HepG2 (cell line): ENCODE results near the gene HOXA9. TPM values are rescaled to one million over a fixed set of nuclear protein-coding genes. Genes with fewer than 3 reads are reported as not detected.

Source experiments
- ERF ChIP-seq: IDR thresholded peaks from 2 replicates; pipeline ENCODE4 v1.6.1; 2018; ENCODE audit warnings: missing biosample characterization, missing genetic modification reagents
- HNRNPUL1 ChIP-seq: fragments of 200-400 bp; formaldehyde crosslinking; IDR thresholded peaks from 2 replicates; pipeline ENCODE4 v1.6.1; 2017; ENCODE audit warnings: low read depth, mild to moderate bottlenecking, low read length, moderate library complexity
- KDM2A ChIP-seq: sonication (generic); formaldehyde crosslinking; IDR thresholded peaks from 2 replicates; pipeline ENCODE4 v1.4.0; 2020; ENCODE audit warnings: low read depth, missing genetic modification reagents, borderline replicate concordance
- KMT2A ChIP-seq: sonication (generic); formaldehyde crosslinking; IDR thresholded peaks from 2 replicates; pipeline ENCODE4 v1.4.0; 2020; ENCODE audit warnings: missing genetic modification reagents
- KMT2B ChIP-seq: IDR thresholded peaks from 2 replicates; pipeline ENCODE4 v1.6.1; 2016; ENCODE audit warnings: missing genetic modification reagents, missing compliant biosample characterization
- NRL ChIP-seq: sonication (generic); formaldehyde crosslinking; IDR thresholded peaks from 2 replicates; pipeline ENCODE4 v1.5.0; 2020; ENCODE audit warnings: missing genetic modification reagents, mild to moderate bottlenecking, moderate library complexity, borderline replicate concordance
- PHF21A ChIP-seq: sonication (generic); formaldehyde crosslinking; IDR thresholded peaks from 2 replicates; pipeline ENCODE4 v1.5.0; 2020; ENCODE audit warnings: mild to moderate bottlenecking, missing genetic modification reagents
- PRPF4 ChIP-seq: fragments of 200-400 bp; formaldehyde crosslinking; IDR thresholded peaks from 2 replicates; pipeline ENCODE4 v1.6.1; 2016; ENCODE audit warnings: low read length, low read depth; ENCODE audit not compliant: poor library complexity, severe bottlenecking
- ZFP36L2 ChIP-seq: sonication (generic); formaldehyde crosslinking; IDR thresholded peaks from 2 replicates; pipeline ENCODE4 v1.4.0; 2020; ENCODE audit warnings: missing genetic modification reagents
- ZNF282 ChIP-seq: fragments of 450-650 bp; IDR thresholded peaks from 2 replicates; pipeline ENCODE4 v1.6.1; 2018; ENCODE audit not compliant: partially characterized antibody
- ZNF44 ChIP-seq: sonication (generic); formaldehyde crosslinking; IDR thresholded peaks from 2 replicates; pipeline ENCODE4 v1.5.1; 2020; ENCODE audit warnings: mild to moderate bottlenecking, missing genetic modification reagents
- ZNF557 ChIP-seq: sonication (generic); formaldehyde crosslinking; IDR thresholded peaks from 2 replicates; pipeline ENCODE4 v1.4.0; 2020; ENCODE audit warnings: missing genetic modification reagents
- ZNF766 ChIP-seq: sonication (generic); formaldehyde crosslinking; IDR thresholded peaks from 2 replicates; pipeline ENCODE4 v1.5.0; 2020; ENCODE audit warnings: missing genetic modification reagents, borderline replicate concordance
- ZNF878 ChIP-seq: sonication (generic); formaldehyde crosslinking; IDR thresholded peaks from 2 replicates; pipeline ENCODE4 v1.8.1; 2023; ENCODE audit warnings: mild to moderate bottlenecking, missing genetic modification reagents, moderate library complexity
- polyA plus RNA-seq, 8 experiments: library from polyadenylated mRNA; depleted of rRNA in 3 of 8; stranded (reverse) in 7 of 8; unstranded in 1 of 8; fragments of >200 nt; fragmentation: Illumina TruSeq in 4 of 8; extraction: Trizol in 4 of 8; gene quantifications; 2 replicates each; pipeline versions ENCODE4 v1.2.1 to v1.2.3, GENCODE V29; 2011 to 2016; ENCODE audit warnings: low read depth in 4 of 8, missing spikeins in 1 of 8, mixed read lengths in 1 of 8; ENCODE audit not compliant: insufficient read depth in 1 of 8
- total RNA-seq, 5 experiments: library from RNA; depleted of rRNA; stranded (reverse); fragments of >200 nt; fragmentation: Illumina TruSeq; extraction: Trizol; gene quantifications; 2 replicates each; pipeline ENCODE4 v1.2.3, GENCODE V29; 2016; ENCODE audit warnings: low read depth in 1 of 5
- TF ChIP-seq, protein P1 (sequence below), 2 experiments: sonication (generic) in 1 of 2; formaldehyde crosslinking in 1 of 2; IDR thresholded peaks; 2 replicates each; pipeline versions ENCODE4 v1.4.0 to v1.6.1; 2018 to 2020; ENCODE audit warnings: missing genetic modification reagents in 2 of 2, borderline replicate concordance in 1 of 2, low read depth in 1 of 2, mild to moderate bottlenecking in 1 of 2, missing biosample characterization in 1 of 2
- TF ChIP-seq, protein P2 (sequence below): IDR thresholded peaks from 2 replicates; pipeline ENCODE4 v1.6.1; 2016; ENCODE audit warnings: low read depth, missing genetic modification reagents, missing compliant biosample characterization
- TF ChIP-seq, protein P3 (sequence below): fragments of 450-650 bp; IDR thresholded peaks from 2 replicates; pipeline ENCODE4 v1.6.1; 2016
- TF ChIP-seq, protein P4 (sequence below): sonication (generic); formaldehyde crosslinking; IDR thresholded peaks from 2 replicates; pipeline ENCODE4 v1.4.0; 2020; ENCODE audit warnings: mild to moderate bottlenecking, missing genetic modification reagents
- TF ChIP-seq, protein P5 (sequence below): sonication (generic); formaldehyde crosslinking; IDR thresholded peaks from 2 replicates; pipeline ENCODE4 v1.9.0; 2021; ENCODE audit warnings: missing genetic modification reagents, borderline replicate concordance

HOXA9 gene
- total and polyA plus RNA-seq, 2 of the 13 experiments (the other 11 are each of a cell fraction or from before 2014, with no cell fraction given): not detected

DNA sequence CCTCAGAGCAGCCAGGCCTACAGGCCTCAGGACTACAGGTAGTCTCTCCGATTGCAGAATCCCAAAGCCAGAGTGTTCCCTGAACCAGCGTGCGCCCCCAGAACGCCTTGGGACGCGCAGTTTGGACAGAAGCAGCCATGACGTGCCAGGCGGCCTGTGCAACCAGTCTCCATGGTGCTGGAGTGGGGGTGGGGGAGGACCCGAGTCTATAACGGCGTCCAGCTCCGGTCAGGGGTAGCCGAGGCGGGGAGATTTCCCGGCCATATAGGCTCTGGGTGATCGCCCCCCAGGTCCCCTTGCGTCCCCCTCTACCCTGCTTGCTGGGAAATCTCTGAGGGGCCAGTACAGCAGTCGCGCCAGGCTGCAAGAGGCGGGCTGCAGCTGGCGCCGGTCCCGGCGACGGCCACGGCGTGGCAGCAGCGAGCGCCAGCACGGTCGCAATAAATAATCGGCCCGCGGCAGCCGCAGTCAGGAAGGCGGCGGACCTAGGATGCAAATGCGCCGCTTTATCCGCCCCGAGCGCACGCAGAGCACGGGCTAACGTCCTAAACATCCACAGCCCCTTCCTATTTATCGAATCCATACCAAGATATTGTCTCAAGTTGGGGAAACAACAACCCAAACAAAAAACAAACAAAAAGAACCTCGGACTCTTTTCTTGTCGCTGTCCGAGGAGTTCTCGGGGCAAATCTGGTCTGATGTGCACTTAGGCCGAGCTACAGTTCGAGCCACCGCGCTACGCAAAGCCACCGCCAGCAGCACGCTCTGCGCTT lies 14.6 kb downstream of the HOXA9 start (continued):
- peak; percentile 15; the same call in 1 of the 2 replicates for TF ChIP-seq NRL (CRISPR knock-in tag)
- TF ChIP-seq PRPF4: no peak
- TF ChIP-seq ZNF878: no peak
- TF ChIP-seq ZNF282: no peak
- TF ChIP-seq, protein P1, sequence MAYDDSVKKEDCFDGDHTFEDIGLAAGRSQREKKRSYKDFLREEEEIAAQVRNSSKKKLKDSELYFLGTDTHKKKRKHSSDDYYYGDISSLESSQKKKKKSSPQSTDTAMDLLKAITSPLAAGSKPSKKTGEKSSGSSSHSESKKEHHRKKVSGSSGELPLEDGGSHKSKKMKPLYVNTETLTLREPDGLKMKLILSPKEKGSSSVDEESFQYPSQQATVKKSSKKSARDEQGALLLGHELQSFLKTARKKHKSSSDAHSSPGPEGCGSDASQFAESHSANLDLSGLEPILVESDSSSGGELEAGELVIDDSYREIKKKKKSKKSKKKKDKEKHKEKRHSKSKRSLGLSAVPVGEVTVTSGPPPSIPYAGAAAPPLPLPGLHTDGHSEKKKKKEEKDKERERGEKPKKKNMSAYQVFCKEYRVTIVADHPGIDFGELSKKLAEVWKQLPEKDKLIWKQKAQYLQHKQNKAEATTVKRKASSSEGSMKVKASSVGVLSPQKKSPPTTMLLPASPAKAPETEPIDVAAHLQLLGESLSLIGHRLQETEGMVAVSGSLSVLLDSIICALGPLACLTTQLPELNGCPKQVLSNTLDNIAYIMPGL (CRISPR knock-in tag; IDR thresholded peaks at IDR 0.05; ENCODE audit: borderline replicate concordance in 1 of 2, low read depth in 1 of 2): peak; percentile 85 to 93
- TF ChIP-seq ZNF44: no peak
- TF ChIP-seq, protein P2, sequence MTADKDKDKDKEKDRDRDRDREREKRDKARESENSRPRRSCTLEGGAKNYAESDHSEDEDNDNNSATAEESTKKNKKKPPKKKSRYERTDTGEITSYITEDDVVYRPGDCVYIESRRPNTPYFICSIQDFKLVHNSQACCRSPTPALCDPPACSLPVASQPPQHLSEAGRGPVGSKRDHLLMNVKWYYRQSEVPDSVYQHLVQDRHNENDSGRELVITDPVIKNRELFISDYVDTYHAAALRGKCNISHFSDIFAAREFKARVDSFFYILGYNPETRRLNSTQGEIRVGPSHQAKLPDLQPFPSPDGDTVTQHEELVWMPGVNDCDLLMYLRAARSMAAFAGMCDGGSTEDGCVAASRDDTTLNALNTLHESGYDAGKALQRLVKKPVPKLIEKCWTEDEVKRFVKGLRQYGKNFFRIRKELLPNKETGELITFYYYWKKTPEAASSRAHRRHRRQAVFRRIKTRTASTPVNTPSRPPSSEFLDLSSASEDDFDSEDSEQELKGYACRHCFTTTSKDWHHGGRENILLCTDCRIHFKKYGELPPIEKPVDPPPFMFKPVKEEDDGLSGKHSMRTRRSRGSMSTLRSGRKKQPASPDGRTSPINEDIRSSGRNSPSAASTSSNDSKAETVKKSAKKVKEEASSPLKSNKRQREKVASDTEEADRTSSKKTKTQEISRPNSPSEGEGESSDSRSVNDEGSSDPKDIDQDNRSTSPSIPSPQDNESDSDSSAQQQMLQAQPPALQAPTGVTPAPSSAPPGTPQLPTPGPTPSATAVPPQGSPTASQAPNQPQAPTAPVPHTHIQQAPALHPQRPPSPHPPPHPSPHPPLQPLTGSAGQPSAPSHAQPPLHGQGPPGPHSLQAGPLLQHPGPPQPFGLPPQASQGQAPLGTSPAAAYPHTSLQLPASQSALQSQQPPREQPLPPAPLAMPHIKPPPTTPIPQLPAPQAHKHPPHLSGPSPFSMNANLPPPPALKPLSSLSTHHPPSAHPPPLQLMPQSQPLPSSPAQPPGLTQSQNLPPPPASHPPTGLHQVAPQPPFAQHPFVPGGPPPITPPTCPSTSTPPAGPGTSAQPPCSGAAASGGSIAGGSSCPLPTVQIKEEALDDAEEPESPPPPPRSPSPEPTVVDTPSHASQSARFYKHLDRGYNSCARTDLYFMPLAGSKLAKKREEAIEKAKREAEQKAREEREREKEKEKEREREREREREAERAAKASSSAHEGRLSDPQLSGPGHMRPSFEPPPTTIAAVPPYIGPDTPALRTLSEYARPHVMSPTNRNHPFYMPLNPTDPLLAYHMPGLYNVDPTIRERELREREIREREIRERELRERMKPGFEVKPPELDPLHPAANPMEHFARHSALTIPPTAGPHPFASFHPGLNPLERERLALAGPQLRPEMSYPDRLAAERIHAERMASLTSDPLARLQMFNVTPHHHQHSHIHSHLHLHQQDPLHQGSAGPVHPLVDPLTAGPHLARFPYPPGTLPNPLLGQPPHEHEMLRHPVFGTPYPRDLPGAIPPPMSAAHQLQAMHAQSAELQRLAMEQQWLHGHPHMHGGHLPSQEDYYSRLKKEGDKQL (CRISPR knock-in tag): no peak
- TF ChIP-seq ZNF766 (CRISPR knock-in tag): no peak
- TF ChIP-seq PHF21A (CRISPR knock-in tag): peak; percentile 49
- peak; percentile 61; the same call in 1 of the 2 replicates for TF ChIP-seq KMT2B
- no peak; the same call in 1 of the 2 replicates for TF ChIP-seq ERF
- no peak for TF ChIP-seq ZFP36L2
- TF ChIP-seq KMT2A (CRISPR knock-in tag): 0 out of 2 replicates have a peak, but pooled peaks have one; percentile 40
- no peak for TF ChIP-seq HNRNPUL1
- TF ChIP-seq, protein P3, sequence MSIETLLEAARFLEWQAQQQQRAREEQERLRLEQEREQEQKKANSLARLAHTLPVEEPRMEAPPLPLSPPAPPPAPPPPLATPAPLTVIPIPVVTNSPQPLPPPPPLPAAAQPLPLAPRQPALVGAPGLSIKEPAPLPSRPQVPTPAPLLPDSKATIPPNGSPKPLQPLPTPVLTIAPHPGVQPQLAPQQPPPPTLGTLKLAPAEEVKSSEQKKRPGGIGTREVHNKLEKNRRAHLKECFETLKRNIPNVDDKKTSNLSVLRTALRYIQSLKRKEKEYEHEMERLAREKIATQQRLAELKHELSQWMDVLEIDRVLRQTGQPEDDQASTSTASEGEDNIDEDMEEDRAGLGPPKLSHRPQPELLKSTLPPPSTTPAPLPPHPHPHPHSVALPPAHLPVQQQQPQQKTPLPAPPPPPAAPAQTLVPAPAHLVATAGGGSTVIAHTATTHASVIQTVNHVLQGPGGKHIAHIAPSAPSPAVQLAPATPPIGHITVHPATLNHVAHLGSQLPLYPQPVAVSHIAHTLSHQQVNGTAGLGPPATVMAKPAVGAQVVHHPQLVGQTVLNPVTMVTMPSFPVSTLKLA: no peak
- TF ChIP-seq, protein P4, sequence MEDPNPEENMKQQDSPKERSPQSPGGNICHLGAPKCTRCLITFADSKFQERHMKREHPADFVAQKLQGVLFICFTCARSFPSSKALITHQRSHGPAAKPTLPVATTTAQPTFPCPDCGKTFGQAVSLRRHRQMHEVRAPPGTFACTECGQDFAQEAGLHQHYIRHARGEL (CRISPR knock-in tag): no peak
- TF ChIP-seq ZNF557: no peak
- TF ChIP-seq, protein P5, sequence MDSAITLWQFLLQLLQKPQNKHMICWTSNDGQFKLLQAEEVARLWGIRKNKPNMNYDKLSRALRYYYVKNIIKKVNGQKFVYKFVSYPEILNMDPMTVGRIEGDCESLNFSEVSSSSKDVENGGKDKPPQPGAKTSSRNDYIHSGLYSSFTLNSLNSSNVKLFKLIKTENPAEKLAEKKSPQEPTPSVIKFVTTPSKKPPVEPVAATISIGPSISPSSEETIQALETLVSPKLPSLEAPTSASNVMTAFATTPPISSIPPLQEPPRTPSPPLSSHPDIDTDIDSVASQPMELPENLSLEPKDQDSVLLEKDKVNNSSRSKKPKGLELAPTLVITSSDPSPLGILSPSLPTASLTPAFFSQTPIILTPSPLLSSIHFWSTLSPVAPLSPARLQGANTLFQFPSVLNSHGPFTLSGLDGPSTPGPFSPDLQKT (CRISPR knock-in tag): no peak
- TF ChIP-seq KDM2A (CRISPR knock-in tag): peak; percentile 78; the same call in 1 of the 2 replicates
